ENCODE results near the gene CERKL.

Gene CERKL

GRCh38 chr2:181626671-181627070, 30.2 kb downstream of the CERKL start:
- DNase-seq = no peak

GRCh38 chr2:181623159-181623558, 33.7 kb downstream of the CERKL start:
- DNase-seq = no peak

- no peak for DNase-seq
These were observed 35.0 kb downstream of the CERKL start for GRCh38 chr2:181621779-181622490.

- DNase-seq = no peak
These were observed 37.4 kb downstream of the CERKL start for GRCh38 chr2:181619516-181619915.

GRCh38 chr2:181616715-181617114, 40.2 kb downstream of the CERKL start:
- no peak for DNase-seq

- no peak for DNase-seq
These were observed 41.8 kb downstream of the CERKL start for GRCh38 chr2:181614874-181615638.

- no peak for DNase-seq
These were observed 43.7 kb downstream of the CERKL start for GRCh38 chr2:181613241-181613640.

- DNase-seq = no peak
These were observed 49.0 kb downstream of the CERKL start for GRCh38 chr2:181607629-181608590.

- no peak for DNase-seq
These were observed 50.7 kb downstream of the CERKL start for GRCh38 chr2:181605889-181606837.

GRCh38 chr2:181602017-181602416, 54.9 kb downstream of the CERKL start:
- no peak for DNase-seq

- DNase-seq = no peak
These were observed 60.3 kb downstream of the CERKL start for GRCh38 chr2:181596556-181596955.

- DNase-seq = no peak
These were observed 62.6 kb downstream of the CERKL start for GRCh38 chr2:181594322-181594721.

- no peak for DNase-seq
These were observed 67.1 kb downstream of the CERKL start for GRCh38 chr2:181589779-181590178.

- DNase-seq = no peak
These were observed 68.4 kb downstream of the CERKL start for GRCh38 chr2:181588546-181588945.

GRCh38 chr2:181586569-181587081, 70.3 kb downstream of the CERKL start:
- DNase-seq = no peak

GRCh38 chr2:181585732-181586131, 71.2 kb downstream of the CERKL start:
- DNase-seq = no peak

- DNase-seq = no peak
These were observed 75.4 kb downstream of the CERKL start for GRCh38 chr2:181581534-181581933.

- DNase-seq = no peak
These were observed 78.1 kb downstream of the CERKL start for GRCh38 chr2:181578829-181579228.

GRCh38 chr2:181576431-181576830, 80.5 kb downstream of the CERKL start:
- DNase-seq = no peak

GRCh38 chr2:181575650-181576025, 81.3 kb downstream of the CERKL start:
- no peak for DNase-seq

- DNase-seq = no peak
These were observed 81.8 kb downstream of the CERKL start for GRCh38 chr2:181575024-181575649.
